ENCODE results near the gene ST3GAL3. TPM values are rescaled to one million over a fixed set of nuclear protein-coding genes. Genes with fewer than 3 reads are reported as not detected.

Gene ST3GAL3
- total and polyA plus RNA-seq, 2 of the 13 experiments (the other 11 are each of a cell fraction or from before 2014, with no cell fraction given), result 5.1 to 8.1 TPM

DNA sequence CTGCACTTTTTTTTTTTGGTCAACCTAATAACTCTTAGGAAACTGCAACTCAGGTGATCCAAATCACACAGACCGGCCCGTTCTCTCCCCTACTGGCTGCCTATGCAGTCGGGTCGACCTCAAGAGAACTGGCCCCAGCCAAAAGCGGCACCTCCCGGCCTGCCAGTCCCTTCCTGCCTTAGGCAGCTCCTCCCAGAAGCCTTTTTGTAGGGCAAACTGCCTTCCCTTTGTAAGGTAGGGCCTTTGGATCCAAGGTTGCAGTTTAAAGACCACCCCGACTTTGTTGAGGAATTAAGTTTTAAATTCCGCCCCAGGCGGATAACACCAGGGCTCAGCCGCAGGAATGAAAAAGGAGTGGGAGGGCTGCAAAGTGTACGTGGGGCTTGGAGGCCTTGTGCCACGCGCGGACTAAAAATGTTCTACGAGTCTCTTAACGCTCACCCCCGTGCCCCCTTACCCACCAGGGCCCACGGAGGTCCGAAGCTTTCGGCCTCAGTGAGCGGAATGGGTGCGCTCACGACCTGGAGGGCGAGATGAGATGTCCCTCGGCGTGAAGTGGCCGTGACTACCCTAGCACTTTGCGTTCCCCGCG, 642 bp upstream of the ST3GAL3 start (continued):
- no peak for TF ChIP-seq SP5 (CRISPR knock-in tag; IDR thresholded peaks at IDR 0.05; ENCODE audit: borderline replicate concordance, low read depth)
- no peak for TF ChIP-seq HNRNPLL (IDR thresholded peaks at IDR 0.05; ENCODE audit: low read depth, low read length, poor library complexity, severe bottlenecking)
- TF ChIP-seq MEF2D (CRISPR knock-in tag; IDR thresholded peaks at IDR 0.05), result peak; percentile 30; the same call in 1 of the 2 replicates
- TF ChIP-seq, protein P1, sequence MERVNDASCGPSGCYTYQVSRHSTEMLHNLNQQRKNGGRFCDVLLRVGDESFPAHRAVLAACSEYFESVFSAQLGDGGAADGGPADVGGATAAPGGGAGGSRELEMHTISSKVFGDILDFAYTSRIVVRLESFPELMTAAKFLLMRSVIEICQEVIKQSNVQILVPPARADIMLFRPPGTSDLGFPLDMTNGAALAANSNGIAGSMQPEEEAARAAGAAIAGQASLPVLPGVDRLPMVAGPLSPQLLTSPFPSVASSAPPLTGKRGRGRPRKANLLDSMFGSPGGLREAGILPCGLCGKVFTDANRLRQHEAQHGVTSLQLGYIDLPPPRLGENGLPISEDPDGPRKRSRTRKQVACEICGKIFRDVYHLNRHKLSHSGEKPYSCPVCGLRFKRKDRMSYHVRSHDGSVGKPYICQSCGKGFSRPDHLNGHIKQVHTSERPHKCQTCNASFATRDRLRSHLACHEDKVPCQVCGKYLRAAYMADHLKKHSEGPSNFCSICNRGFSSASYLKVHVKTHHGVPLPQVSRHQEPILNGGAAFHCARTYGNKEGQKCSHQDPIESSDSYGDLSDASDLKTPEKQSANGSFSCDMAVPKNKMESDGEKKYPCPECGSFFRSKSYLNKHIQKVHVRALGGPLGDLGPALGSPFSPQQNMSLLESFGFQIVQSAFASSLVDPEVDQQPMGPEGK (CRISPR knock-in tag; IDR thresholded peaks at IDR 0.05), result no peak
- TF ChIP-seq RFXANK (CRISPR knock-in tag; IDR thresholded peaks at IDR 0.05), result no peak
- TF ChIP-seq, protein P2, sequence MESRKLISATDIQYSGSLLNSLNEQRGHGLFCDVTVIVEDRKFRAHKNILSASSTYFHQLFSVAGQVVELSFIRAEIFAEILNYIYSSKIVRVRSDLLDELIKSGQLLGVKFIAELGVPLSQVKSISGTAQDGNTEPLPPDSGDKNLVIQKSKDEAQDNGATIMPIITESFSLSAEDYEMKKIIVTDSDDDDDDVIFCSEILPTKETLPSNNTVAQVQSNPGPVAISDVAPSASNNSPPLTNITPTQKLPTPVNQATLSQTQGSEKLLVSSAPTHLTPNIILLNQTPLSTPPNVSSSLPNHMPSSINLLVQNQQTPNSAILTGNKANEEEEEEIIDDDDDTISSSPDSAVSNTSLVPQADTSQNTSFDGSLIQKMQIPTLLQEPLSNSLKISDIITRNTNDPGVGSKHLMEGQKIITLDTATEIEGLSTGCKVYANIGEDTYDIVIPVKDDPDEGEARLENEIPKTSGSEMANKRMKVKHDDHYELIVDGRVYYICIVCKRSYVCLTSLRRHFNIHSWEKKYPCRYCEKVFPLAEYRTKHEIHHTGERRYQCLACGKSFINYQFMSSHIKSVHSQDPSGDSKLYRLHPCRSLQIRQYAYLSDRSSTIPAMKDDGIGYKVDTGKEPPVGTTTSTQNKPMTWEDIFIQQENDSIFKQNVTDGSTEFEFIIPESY (CRISPR knock-in tag; IDR thresholded peaks at IDR 0.05), result no peak
- TF ChIP-seq CCDC6 (CRISPR knock-in tag; IDR thresholded peaks at IDR 0.05), result no peak
- TF ChIP-seq JDP2 (CRISPR knock-in tag; IDR thresholded peaks at IDR 0.05; ENCODE audit: borderline replicate concordance), result no peak
- no peak for TF ChIP-seq ZSCAN20 (CRISPR knock-in tag; IDR thresholded peaks at IDR 0.05; ENCODE audit: borderline replicate concordance)
- no peak for TF ChIP-seq NR1H2 (CRISPR knock-in tag; IDR thresholded peaks at IDR 0.05; ENCODE audit: borderline replicate concordance, low read depth)
- TF ChIP-seq ZBTB21 (CRISPR knock-in tag; IDR thresholded peaks at IDR 0.05), result no peak
- TF ChIP-seq, protein P3, sequence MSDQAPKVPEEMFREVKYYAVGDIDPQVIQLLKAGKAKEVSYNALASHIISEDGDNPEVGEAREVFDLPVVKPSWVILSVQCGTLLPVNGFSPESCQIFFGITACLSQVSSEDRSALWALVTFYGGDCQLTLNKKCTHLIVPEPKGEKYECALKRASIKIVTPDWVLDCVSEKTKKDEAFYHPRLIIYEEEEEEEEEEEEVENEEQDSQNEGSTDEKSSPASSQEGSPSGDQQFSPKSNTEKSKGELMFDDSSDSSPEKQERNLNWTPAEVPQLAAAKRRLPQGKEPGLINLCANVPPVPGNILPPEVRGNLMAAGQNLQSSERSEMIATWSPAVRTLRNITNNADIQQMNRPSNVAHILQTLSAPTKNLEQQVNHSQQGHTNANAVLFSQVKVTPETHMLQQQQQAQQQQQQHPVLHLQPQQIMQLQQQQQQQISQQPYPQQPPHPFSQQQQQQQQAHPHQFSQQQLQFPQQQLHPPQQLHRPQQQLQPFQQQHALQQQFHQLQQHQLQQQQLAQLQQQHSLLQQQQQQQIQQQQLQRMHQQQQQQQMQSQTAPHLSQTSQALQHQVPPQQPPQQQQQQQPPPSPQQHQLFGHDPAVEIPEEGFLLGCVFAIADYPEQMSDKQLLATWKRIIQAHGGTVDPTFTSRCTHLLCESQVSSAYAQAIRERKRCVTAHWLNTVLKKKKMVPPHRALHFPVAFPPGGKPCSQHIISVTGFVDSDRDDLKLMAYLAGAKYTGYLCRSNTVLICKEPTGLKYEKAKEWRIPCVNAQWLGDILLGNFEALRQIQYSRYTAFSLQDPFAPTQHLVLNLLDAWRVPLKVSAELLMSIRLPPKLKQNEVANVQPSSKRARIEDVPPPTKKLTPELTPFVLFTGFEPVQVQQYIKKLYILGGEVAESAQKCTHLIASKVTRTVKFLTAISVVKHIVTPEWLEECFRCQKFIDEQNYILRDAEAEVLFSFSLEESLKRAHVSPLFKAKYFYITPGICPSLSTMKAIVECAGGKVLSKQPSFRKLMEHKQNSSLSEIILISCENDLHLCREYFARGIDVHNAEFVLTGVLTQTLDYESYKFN (CRISPR knock-in tag; conservative IDR thresholded peaks at IDR 0.05), result no peak
- no peak for TF ChIP-seq ZNF30 (CRISPR knock-in tag; IDR thresholded peaks at IDR 0.05)
- TF ChIP-seq, protein P4, sequence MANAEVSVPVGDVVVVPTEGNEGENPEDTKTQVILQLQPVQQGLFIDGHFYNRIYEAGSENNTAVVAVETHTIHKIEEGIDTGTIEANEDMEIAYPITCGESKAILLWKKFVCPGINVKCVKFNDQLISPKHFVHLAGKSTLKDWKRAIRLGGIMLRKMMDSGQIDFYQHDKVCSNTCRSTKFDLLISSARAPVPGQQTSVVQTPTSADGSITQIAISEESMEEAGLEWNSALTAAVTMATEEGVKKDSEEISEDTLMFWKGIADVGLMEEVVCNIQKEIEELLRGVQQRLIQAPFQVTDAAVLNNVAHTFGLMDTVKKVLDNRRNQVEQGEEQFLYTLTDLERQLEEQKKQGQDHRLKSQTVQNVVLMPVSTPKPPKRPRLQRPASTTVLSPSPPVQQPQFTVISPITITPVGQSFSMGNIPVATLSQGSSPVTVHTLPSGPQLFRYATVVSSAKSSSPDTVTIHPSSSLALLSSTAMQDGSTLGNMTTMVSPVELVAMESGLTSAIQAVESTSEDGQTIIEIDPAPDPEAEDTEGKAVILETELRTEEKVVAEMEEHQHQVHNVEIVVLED (CRISPR knock-in tag; IDR thresholded peaks at IDR 0.05; ENCODE audit: borderline replicate concordance), result no peak
- no peak for TF ChIP-seq SOX5 (CRISPR knock-in tag; IDR thresholded peaks at IDR 0.05; ENCODE audit: borderline replicate concordance)
- TF ChIP-seq ZNF24 (IDR thresholded peaks at IDR 0.05), result no peak
- no peak for TF ChIP-seq POLR2AphosphoS5 (IDR thresholded peaks at IDR 0.05; ENCODE audit: low read depth, low read length)
- TF ChIP-seq HHEX (CRISPR knock-in tag; IDR thresholded peaks at IDR 0.05), result no peak
- TF ChIP-seq PHB2 (IDR thresholded peaks at IDR 0.05; ENCODE audit: partially characterized antibody), result no peak

All from HepG2 (cell line).